Measurements from ENCODE around the gene ISOC2. TPM values are rescaled to one million over a fixed set of nuclear protein-coding genes. Genes with fewer than 3 reads are reported as not detected.
A peak's percentile ranks its signal among the peaks of the same experiment; 100 is the strongest.

The ISOC2 gene
- total and polyA plus RNA-seq, 2 donors (not counting 3 experiments of a cell fraction or from before 2014, with no cell fraction given) = 49.3 to 68.7 TPM

DNA sequence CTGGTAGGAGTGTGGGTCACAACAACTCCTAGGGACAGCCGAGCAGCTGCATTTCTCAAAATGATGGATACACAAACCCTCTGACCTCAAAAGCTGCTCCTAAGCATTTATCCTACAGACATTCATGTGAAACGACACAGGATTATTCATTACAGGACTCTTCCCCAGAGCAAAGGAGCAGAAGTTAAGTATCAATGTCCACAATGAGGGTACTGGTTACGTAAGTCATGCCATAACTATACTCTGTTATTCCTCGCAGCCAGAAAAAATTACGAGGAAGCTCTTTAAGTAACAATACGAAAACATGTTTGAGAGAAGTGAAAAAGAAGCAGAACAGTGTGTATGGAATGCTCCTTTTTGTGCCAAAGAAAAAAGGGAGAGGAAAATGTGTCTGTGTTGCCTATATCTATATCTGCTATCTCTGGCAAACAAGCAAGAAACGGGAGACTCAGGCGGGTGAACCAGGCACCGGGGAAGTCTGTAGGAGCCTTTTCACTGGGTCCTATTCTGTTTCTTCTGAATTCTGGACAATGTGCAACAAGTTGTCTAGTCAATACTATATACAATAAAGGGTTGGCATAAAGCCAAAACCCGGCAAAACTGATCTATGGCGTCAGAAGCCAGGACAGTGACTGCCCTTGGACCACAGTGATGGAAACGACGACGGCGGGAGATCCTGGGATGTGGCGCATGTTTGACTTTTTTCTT lies 1.3 kb downstream of the ISOC2 start:
- intact Hi-C loops (cut with micrococcal nuclease) = loop anchor here (2.0 to 5.0 kb wide), 3 partner anchors 51 to 147 kb away; partner anchors contain the start of genes RPL28, TMEM238 and ZNF865
- Histone ChIP-seq H3K9ac (replicated peaks; ENCODE audit: extremely low read depth, insufficient read depth, low read length) (no peak overlapping the region), H3K27me3 (ENCODE audit: control insufficient read depth in 2 of 2, insufficient read depth in 2 of 2, low read length in 2 of 2) (no peaks in the 10 kb centered on the region), H3K27ac (ENCODE audit: insufficient read depth, low read depth, low read length) (no peak overlapping the region), H3K79me2 (ENCODE audit: control insufficient read depth, insufficient read depth, low read length) (no peaks in the 10 kb centered on the region), H4K20me1 (replicated peaks; ENCODE audit: control insufficient read depth, extremely low read depth, insufficient read depth, low read length) (no peaks in the 10 kb centered on the region), H3K4me1 (ENCODE audit: control insufficient read depth, extremely low read depth, insufficient read depth, low read length) (peaks cover 13% of the 10 kb centered on the region), H3K9me1 (replicated peaks; ENCODE audit: control insufficient read depth, extremely low read depth, insufficient read depth, low read length) (no peaks in the 10 kb centered on the region), H3K4me3 (replicated peaks in 1 of 3; ENCODE audit: insufficient read depth in 1 of 3, low read depth in 1 of 3, low read length in 3 of 3) (peak overlapping the region in 1 of 3 experiments; percentile 70), H3K9me3 (replicated peaks; ENCODE audit: control insufficient read depth, insufficient read depth, low read length) (no peaks in the 10 kb centered on the region), H2AFZ (ENCODE audit: low read depth, low read length) (no peak overlapping the region), H3K4me2 (ENCODE audit: insufficient read depth, low read length) (peak overlapping the region; percentile 74), H3K36me3 (ENCODE audit: control insufficient read depth in 2 of 2, extremely low read depth in 1 of 2, insufficient read depth in 2 of 2, low read length in 2 of 2) (peaks cover 0 to 3% of the 10 kb centered on the region in 2 experiments)
- BruUV-seq (replicated peaks) = no TSS peak
- CTCF ChIA-PET = interaction anchor here (1.8 to 2.5 kb wide), 2 partner anchors 8 to 319 kb away, joined by 6 to 10 read pairs; no protein-coding TSS in a partner anchor
- dilution Hi-C loops (cut with MboI; ENCODE audit: extremely low pct_ligation_motif_present, low sequenced_read_pairs) = no loop called here
- TF ChIP-seq FOS (IDR thresholded peaks at IDR 0.05; ENCODE audit: borderline replicate concordance, insufficient read depth, low read length) = no peak
- no peak for TF ChIP-seq POLR2AphosphoS5 (IDR thresholded peaks at IDR 0.05; ENCODE audit: insufficient read depth, low read depth, low read length)
- TF ChIP-seq JUN (IDR thresholded peaks at IDR 0.05; ENCODE audit: borderline replicate concordance, insufficient read depth, insufficient read length, low read depth) = no peak
- TF ChIP-seq MYC (IDR thresholded peaks at IDR 0.05; ENCODE audit: low read depth, low read length) = no peak
- TF ChIP-seq MAX (IDR thresholded peaks at IDR 0.05; ENCODE audit: insufficient read depth, insufficient read length) = no peak
- no peak for TF ChIP-seq POLR2A (IDR thresholded peaks at IDR 0.05; ENCODE audit: low read depth, low read length)
- TF ChIP-seq, protein P1, sequence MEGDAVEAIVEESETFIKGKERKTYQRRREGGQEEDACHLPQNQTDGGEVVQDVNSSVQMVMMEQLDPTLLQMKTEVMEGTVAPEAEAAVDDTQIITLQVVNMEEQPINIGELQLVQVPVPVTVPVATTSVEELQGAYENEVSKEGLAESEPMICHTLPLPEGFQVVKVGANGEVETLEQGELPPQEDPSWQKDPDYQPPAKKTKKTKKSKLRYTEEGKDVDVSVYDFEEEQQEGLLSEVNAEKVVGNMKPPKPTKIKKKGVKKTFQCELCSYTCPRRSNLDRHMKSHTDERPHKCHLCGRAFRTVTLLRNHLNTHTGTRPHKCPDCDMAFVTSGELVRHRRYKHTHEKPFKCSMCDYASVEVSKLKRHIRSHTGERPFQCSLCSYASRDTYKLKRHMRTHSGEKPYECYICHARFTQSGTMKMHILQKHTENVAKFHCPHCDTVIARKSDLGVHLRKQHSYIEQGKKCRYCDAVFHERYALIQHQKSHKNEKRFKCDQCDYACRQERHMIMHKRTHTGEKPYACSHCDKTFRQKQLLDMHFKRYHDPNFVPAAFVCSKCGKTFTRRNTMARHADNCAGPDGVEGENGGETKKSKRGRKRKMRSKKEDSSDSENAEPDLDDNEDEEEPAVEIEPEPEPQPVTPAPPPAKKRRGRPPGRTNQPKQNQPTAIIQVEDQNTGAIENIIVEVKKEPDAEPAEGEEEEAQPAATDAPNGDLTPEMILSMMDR (IDR thresholded peaks at IDR 0.05; ENCODE audit: extremely low read depth in 1 of 2, insufficient read depth in 1 of 2, low read depth in 1 of 2, low read length in 2 of 2) = no peak
- TF ChIP-seq GATA2 (IDR thresholded peaks at IDR 0.05; ENCODE audit: insufficient read depth, insufficient read length, low read depth, low read length) = no peak
- no peak for TF ChIP-seq EZH2 (IDR thresholded peaks at IDR 0.05; ENCODE audit: borderline replicate concordance, low read depth, low read length, severe bottlenecking)
- POLR2A ChIA-PET = no interaction called here
- FAIRE-seq (no peak), DNase-seq (ENCODE audit: low read depth, low spot score) (peak; percentile 46)
